AG04449 (cell line): ENCODE results near the gene BRD7.

Source experiments
- CTCF ChIA-PET: fragments of 350-600 bp; formaldehyde crosslinking; extraction: SDS; loops from one replicate; lab custom pipeline; 2021; ENCODE audit warnings: antibody characterized with exemption; lab: Yijun Ruan, JAX
- POLR2A ChIA-PET: fragments of 400-600, 350-600 bp; formaldehyde crosslinking; extraction: SDS; loops from one replicate; lab custom pipeline; 2020; ENCODE audit warnings: antibody characterized with exemption, inconsistent platforms; lab: Yijun Ruan, JAX
- DNase-seq: peaks from one replicate; pipeline ENCODE4 v3.0.0-alpha.2; 2010; ENCODE audit warnings: low read depth, low spot score
- H3K4me3 ChIP-seq: 2 replicates; pipeline ENCODE4 v1.5.1; 2011; ENCODE audit warnings: low read depth, mild to moderate bottlenecking, control low read depth, low read length
- CTCF ChIP-seq: IDR thresholded peaks from one replicate; pipeline ENCODE4 v1.5.1; 2011; ENCODE audit warnings: mild to moderate bottlenecking, moderate library complexity, low read length, control low read depth, inconsistent platforms; ENCODE audit not compliant: insufficient read depth; ENCODE audit errors: missing control alignments

The BRD7 gene

GRCh38 chr16:50302472-50303005 is 66.2 kb downstream of the BRD7 start:
- CTCF ChIA-PET, result interaction anchor here (1.3 to 1.5 kb wide), 3 partner anchors 40 to 278 kb away, joined by 3 to 4 read pairs (median 3); partner anchors contain the start of gene CNEP1R1

GRCh38 chr16:50301626-50302471 is 66.9 kb downstream of the BRD7 start:
- H3K4me3 ChIP-seq, result no peak overlapping the region
- CTCF ChIA-PET, result interaction anchor here (1.0 to 1.5 kb wide), 6 partner anchors 9 to 277 kb away, joined by 3 to 4 read pairs (median 3); partner anchors contain the start of gene CNEP1R1
- TF ChIP-seq CTCF, result no peak
- POLR2A ChIA-PET, result no interaction called here
- peak; percentile 33 for DNase-seq

More at GRCh38 chr16:50302472-50303005, 66.2 kb downstream of the BRD7 start:
- no peak overlapping the region for H3K4me3 ChIP-seq
- no peak for TF ChIP-seq CTCF
- POLR2A ChIA-PET, result no interaction called here
- no peak for DNase-seq

- no peak for DNase-seq
- ChIA-PET POLR2A (no interaction called here), CTCF (interaction anchor here (1.0 to 1.4 kb wide), 5 partner anchors 9 to 276 kb away, joined by 3 to 4 read pairs (median 3); partner anchors contain the start of gene CNEP1R1)
- no peak for TF ChIP-seq CTCF
- no peak overlapping the region for H3K4me3 ChIP-seq
These were observed 67.7 kb downstream of the BRD7 start for GRCh38 chr16:50300942-50301625.

DNA sequence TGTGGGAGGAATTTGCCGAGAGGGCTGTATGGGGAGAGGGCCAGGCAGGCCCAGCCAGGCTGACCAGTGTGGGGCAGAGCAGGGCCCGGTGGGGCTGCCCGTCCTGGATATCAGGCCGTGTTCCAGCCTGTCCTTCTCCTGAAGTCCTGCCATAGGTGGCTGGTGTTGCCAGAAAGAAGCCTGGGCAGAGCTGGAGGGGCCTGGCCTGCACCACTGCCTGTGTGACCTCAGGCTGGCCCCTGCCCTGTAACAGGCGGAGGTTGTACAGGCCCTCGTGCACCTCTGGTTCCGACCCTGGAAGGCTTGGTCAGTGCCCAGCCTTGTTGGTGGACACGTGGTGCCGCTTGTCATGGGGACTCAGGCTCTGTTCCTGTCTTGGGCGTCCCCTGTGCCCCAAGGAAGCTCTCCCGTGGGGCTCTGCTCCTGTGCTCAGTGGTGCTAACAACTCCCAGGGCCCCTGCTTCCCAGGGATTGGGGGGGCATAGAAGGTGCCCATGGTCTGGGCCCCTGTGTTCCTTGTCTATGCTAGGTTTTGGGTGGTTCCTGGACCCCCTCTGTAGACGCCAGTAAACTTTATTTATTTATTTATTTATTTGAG is 69.2 kb downstream of the BRD7 start:
- POLR2A ChIA-PET, result no interaction called here
- DNase-seq, result no peak
- CTCF ChIA-PET, result interaction anchor here (1.4 kb wide), 1 partner anchor 89 kb away, joined by 3 read pairs; no protein-coding TSS in a partner anchor
- no peak overlapping the region for H3K4me3 ChIP-seq
- TF ChIP-seq CTCF, result no peak

DNA sequence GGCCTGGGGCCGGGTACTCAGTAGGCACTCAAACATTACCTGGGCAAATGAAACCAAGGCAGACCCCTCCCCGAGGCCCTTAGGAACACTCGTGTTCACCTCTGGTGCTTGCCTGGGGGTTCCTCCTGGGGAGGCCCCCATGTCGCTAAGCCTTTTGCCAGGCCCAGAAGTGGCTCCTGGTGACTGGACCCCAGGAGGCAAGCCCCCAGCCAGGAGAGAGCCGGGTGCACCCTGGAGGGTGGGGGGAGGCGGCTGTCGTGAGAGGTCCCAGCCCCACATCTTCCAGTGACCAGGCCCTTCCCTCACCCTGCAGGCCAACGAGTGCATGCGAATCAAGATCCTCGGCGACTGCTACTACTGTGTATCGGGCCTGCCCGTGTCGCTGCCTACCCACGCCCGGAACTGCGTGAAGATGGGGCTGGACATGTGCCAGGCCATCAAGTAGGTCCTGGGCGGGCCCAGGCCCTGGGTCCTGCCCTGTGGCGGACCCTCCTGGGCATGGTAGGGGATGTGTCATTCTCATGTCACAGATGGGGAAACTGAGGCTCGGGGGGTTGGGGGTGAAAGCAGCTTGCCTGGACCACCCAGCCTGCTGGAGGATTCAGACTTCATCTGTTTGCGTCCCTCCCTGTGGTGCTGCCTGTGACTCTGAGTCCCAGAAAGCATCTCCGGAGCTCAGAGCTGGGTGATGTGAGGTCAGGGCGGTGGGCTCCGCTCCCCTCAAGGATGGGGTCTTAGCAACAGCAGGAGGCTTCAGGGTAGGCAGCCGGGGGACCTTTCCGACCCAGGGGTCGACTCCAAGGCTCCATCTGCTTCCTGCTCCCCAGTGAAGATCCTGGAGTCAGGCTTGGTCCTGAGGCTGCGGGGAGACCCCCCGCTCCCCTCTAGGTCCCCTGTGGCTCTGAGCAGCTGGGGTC is 69.9 kb downstream of the BRD7 start:
- ChIA-PET POLR2A (no interaction called here), CTCF (no interaction called here)
- no peak for DNase-seq
- no peak for TF ChIP-seq CTCF
- no peak overlapping the region for H3K4me3 ChIP-seq
